K562 (cell line): Measurements from ENCODE around the gene RAB7A.

Source experiments
- CTCF ChIP-seq, 3 experiments: IDR thresholded peaks in 2 of 3; conservative IDR thresholded peaks in 1 of 3; 2 replicates each; pipeline ENCODE4 v1.5.1; 2011 to 2012; ENCODE audit warnings: low read length in 3 of 3, mild to moderate bottlenecking in 3 of 3, control low read depth in 2 of 3, improper control_type of control experiment in 1 of 3, inconsistent platforms in 1 of 3, low read depth in 1 of 3, mixed read lengths in 1 of 3, moderate library complexity in 1 of 3; ENCODE audit not compliant: insufficient read depth in 2 of 3
- KLF13 ChIP-seq: fragments of 450-650 bp; IDR thresholded peaks from 2 replicates; pipeline ENCODE4 v1.6.1; 2016; ENCODE audit warnings: missing genetic modification characterization, low read depth, mild to moderate bottlenecking, missing compliant biosample characterization, moderate library complexity, borderline replicate concordance

- TF ChIP-seq KLF13 (tag) (no peak), CTCF (IDR thresholded peaks at IDR 0.05 in 2 of 3, conservative IDR thresholded peaks at IDR 0.05 in 1 of 3; ENCODE audit: insufficient read depth in 2 of 3, low read depth in 1 of 3, low read length in 3 of 3) (no peak)
Measured at GRCh38 chr3:128823008-128823407, 97.0 kb downstream of the RAB7A start.
